HEK293 (cell line): ENCODE measurements around the gene ZNF672.

ENCODE experiments used
- CTCF ChIA-PET: fragments of 350-600 bp; formaldehyde crosslinking; extraction: SDS; loops from one replicate; lab custom pipeline; 2021; ENCODE audit warnings: antibody characterized with exemption; lab: Yijun Ruan, JAX
- POLR2A ChIA-PET: fragments of 300-600 bp; formaldehyde crosslinking; extraction: SDS; loops from one replicate; lab custom pipeline; 2020; ENCODE audit warnings: antibody characterized with exemption, inconsistent platforms; lab: Yijun Ruan, JAX
- H3K27ac ChIP-seq: fragments of 200-500 bp; sonication (Bioruptor generic); 2 replicates; pipeline ENCODE4 v1.5.1; 2014; ENCODE audit warnings: low read depth, low read length, control low read depth, inconsistent platforms; ENCODE audit errors: extremely low read depth
- H3K36me3 ChIP-seq, 2 experiments: fragments of 200-500 bp in 1 of 2; sonication (Bioruptor generic) in 1 of 2; 1 replicate in 1 of 2; 2 replicates in 1 of 2; pipeline ENCODE4 v1.5.1; 2014 to 2017; ENCODE audit warnings: inconsistent platforms in 2 of 2, low read length in 2 of 2; ENCODE audit not compliant: control insufficient read depth in 2 of 2, insufficient read depth in 1 of 2
- H3K4me1 ChIP-seq: fragments of 200-500 bp; sonication (Bioruptor generic); 2 replicates; pipeline ENCODE4 v1.5.1; 2014; ENCODE audit warnings: mild to moderate bottlenecking, low read length, inconsistent platforms; ENCODE audit not compliant: control insufficient read depth, insufficient read depth
- H3K4me3 ChIP-seq: 2 replicates; pipeline ENCODE4 v1.5.1; 2011; ENCODE audit warnings: low read depth, mild to moderate bottlenecking, control low read depth, low read length, moderate library complexity
- H3K9me3 ChIP-seq: fragments of 200-500 bp; sonication (Bioruptor generic); 2 replicates; pipeline ENCODE4 v1.5.1; 2014; ENCODE audit warnings: low read depth, low read length, inconsistent platforms; ENCODE audit not compliant: control insufficient read depth, insufficient read depth
- BCL11A ChIP-seq: fragments of 450-650 bp; formaldehyde crosslinking; IDR thresholded peaks from 2 replicates; pipeline ENCODE4 v1.5.1; 2016; ENCODE audit warnings: low read depth, missing biosample characterization, missing genetic modification characterization
- KLF8 ChIP-seq: fragments of 450-650 bp; formaldehyde crosslinking; IDR thresholded peaks from 2 replicates; pipeline ENCODE4 v1.5.1; 2016; ENCODE audit warnings: missing biosample characterization, missing genetic modification characterization
- WT1 ChIP-seq: fragments of 450-650 bp; formaldehyde crosslinking; IDR thresholded peaks from 2 replicates; pipeline ENCODE4 v1.5.1; 2016; ENCODE audit warnings: missing biosample characterization, missing genetic modification characterization
- ZBTB20 ChIP-seq: fragments of 450-650 bp; formaldehyde crosslinking; IDR thresholded peaks from 2 replicates; pipeline ENCODE4 v1.5.1; 2016; ENCODE audit warnings: missing biosample characterization, missing genetic modification characterization
- ZBTB8A ChIP-seq: fragments of 450-650 bp; formaldehyde crosslinking; IDR thresholded peaks from 2 replicates; pipeline ENCODE4 v1.5.1; 2016; ENCODE audit warnings: missing biosample characterization, missing genetic modification characterization
- ZEB2 ChIP-seq: fragments of 450-650 bp; formaldehyde crosslinking; IDR thresholded peaks from 2 replicates; pipeline ENCODE4 v1.5.1; 2016; ENCODE audit warnings: missing biosample characterization, missing genetic modification characterization
- ZFP69B ChIP-seq: fragments of 450-650 bp; formaldehyde crosslinking; IDR thresholded peaks from 2 replicates; pipeline ENCODE4 v1.5.1; 2016; ENCODE audit warnings: missing biosample characterization, missing genetic modification characterization
- ZNF10 ChIP-seq: fragments of 450-650 bp; formaldehyde crosslinking; IDR thresholded peaks from 2 replicates; pipeline ENCODE4 v1.5.1; 2017; ENCODE audit warnings: missing biosample characterization, missing genetic modification characterization
- ZNF214 ChIP-seq: fragments of 450-650 bp; formaldehyde crosslinking; IDR thresholded peaks from 2 replicates; pipeline ENCODE4 v1.5.1; 2017; ENCODE audit warnings: missing biosample characterization, mild to moderate bottlenecking, missing genetic modification characterization, borderline replicate concordance
- ZNF266 ChIP-seq: fragments of 450-650 bp; formaldehyde crosslinking; IDR thresholded peaks from 2 replicates; pipeline ENCODE4 v1.5.1; 2016; ENCODE audit warnings: missing biosample characterization, missing genetic modification characterization, low read depth
- TF ChIP-seq, protein P1 (sequence below): fragments of 450-650 bp; formaldehyde crosslinking; conservative IDR thresholded peaks from 2 replicates; pipeline ENCODE4 v1.5.1; 2016; ENCODE audit warnings: low read depth, missing biosample characterization, missing genetic modification characterization
- TF ChIP-seq, protein P2 (sequence below): fragments of 450-650 bp; formaldehyde crosslinking; IDR thresholded peaks from 2 replicates; pipeline ENCODE4 v1.5.1; 2016; ENCODE audit warnings: missing biosample characterization, missing genetic modification characterization
- TF ChIP-seq, protein P3 (sequence below): fragments of 450-650 bp; formaldehyde crosslinking; IDR thresholded peaks from 2 replicates; pipeline ENCODE4 v1.5.1; 2016; ENCODE audit warnings: missing biosample characterization, missing genetic modification characterization
- TF ChIP-seq, protein P4 (sequence below): fragments of 450-650 bp; formaldehyde crosslinking; IDR thresholded peaks from 2 replicates; pipeline ENCODE4 v1.5.1; 2016; ENCODE audit warnings: missing biosample characterization, missing genetic modification characterization
- TF ChIP-seq, protein P5 (sequence below): fragments of 450-650 bp; formaldehyde crosslinking; optimal IDR thresholded peaks from 2 replicates; pipeline ENCODE3; 2016; ENCODE audit warnings: missing biosample characterization, mild to moderate bottlenecking, missing genetic modification characterization
- TF ChIP-seq, protein P6 (sequence below): fragments of 450-650 bp; formaldehyde crosslinking; IDR thresholded peaks from 2 replicates; pipeline ENCODE4 v1.5.0; 2017; ENCODE audit warnings: missing biosample characterization, missing genetic modification characterization, borderline replicate concordance
- TF ChIP-seq, protein P7 (sequence below): fragments of 450-650 bp; formaldehyde crosslinking; IDR thresholded peaks from 2 replicates; pipeline ENCODE4 v1.5.1; 2017; ENCODE audit warnings: missing biosample characterization, missing genetic modification characterization

The ZNF672 gene

DNA sequence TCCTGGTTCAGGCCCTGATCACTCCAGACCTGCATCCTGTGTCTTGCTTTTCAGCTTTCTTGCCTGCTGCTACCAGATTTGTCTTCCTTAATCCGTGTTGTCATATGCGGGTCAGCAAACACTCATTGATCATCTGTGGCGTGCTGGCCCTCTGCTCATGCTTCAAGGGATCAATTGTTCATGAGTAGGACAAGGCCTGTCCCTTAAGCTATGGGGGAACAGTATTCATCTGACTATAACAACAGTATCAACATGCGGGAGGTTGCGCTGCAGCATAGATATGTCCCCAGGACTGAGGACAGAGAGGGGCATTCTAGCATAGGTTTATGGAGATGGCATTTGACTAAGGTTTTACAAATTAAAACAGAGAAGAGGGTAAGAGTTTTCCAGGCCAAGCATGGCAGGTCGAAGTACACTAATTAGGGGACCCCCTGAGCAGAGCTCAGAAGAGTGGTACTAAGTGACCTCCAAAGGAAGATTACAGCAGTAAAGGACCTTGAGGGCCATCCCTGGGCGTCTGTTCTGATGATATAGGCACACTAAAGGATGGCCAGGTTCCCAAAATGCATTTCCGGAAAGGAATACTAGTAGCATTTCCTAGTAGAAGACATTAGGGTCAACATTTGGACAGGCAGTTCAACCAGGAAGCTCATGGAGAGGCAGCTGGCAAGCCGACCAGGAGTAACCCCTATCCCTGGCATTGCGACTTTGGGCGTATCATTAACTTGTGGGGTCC, 811 bp upstream of the ZNF672 start (continued):
- TF ChIP-seq BCL11A: no peak
- no peak for TF ChIP-seq ZNF214 (tag by site-specific recombination)
- TF ChIP-seq, protein P1, sequence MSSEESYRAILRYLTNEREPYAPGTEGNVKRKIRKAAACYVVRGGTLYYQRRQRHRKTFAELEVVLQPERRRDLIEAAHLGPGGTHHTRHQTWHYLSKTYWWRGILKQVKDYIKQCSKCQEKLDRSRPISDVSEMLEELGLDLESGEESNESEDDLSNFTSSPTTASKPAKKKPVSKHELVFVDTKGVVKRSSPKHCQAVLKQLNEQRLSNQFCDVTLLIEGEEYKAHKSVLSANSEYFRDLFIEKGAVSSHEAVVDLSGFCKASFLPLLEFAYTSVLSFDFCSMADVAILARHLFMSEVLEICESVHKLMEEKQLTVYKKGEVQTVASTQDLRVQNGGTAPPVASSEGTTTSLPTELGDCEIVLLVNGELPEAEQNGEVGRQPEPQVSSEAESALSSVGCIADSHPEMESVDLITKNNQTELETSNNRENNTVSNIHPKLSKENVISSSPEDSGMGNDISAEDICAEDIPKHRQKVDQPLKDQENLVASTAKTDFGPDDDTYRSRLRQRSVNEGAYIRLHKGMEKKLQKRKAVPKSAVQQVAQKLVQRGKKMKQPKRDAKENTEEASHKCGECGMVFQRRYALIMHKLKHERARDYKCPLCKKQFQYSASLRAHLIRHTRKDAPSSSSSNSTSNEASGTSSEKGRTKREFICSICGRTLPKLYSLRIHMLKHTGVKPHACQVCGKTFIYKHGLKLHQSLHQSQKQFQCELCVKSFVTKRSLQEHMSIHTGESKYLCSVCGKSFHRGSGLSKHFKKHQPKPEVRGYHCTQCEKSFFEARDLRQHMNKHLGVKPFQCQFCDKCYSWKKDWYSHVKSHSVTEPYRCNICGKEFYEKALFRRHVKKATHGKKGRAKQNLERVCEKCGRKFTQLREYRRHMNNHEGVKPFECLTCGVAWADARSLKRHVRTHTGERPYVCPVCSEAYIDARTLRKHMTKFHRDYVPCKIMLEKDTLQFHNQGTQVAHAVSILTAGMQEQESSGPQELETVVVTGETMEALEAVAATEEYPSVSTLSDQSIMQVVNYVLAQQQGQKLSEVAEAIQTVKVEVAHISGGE (tag by site-specific recombination): no peak
- TF ChIP-seq, all 188 proteins: peak for 0

DNA sequence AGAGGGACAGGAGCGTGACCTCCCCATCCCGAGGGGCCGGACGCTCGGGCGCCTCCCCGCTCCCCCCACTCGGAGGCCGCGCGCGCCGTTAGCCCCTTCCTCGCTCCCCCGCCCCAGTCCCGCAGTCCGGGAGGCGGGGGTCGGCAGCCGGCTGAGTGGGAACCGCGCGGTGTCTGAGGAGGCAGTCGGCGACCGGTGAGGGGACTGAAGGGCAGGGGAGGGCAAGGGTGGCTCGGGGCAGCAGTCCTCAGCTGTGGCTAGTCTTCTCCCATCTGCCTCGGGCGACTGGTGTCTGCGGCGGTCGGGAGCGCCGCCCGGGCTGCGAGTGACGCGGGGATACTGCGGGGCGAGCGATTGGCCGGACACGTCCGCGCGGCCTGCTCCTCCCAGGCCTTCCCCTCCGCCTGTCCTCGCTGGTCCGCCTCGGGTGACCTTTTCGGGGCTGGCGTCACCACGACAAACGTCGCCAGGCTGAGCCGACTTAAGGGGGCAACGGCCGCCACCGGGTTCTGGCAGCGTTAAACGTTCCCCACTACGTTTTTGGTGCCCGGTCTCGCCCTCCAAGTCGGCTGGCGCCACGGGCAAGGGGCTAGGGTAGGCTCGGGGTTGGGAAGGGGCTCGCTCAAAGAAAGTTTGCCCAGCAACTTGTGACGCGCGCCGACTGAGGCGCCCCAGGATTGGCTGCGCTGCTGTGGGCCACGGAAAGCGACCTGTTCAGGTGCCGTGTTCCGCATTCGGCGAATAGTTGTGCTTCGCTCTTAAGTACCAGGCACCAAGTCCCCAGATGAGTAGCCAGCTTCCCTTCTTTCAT, 538 bp downstream of the ZNF672 start:
- Histone ChIP-seq H3K4me3 (peak overlapping the region; percentile 59), H3K9me3 (no peaks in the 10 kb centered on the region), H3K27ac (peak overlapping the region; percentile 73), H3K4me1 (no peaks in the 10 kb centered on the region), H3K36me3 (peaks cover 0 to 13% of the 10 kb centered on the region in 2 experiments; a peak in 1 of 3 replicates)
- ChIA-PET POLR2A (interaction anchor here (0.7 to 2.4 kb wide), 6 partner anchors 11 to 67 kb away, joined by 3 to 19 read pairs (median 4); partner anchors contain the start of genes PGBD2, SH3BP5L and ZNF692), CTCF (no interaction called here)
- TF ChIP-seq ZBTB20 (tag by site-specific recombination) (peak; percentile 54; the same call in 1 of the 2 replicates), ZNF10 (tag by site-specific recombination) (peak; percentile 86), KLF8 (tag by site-specific recombination) (peak; percentile 24; the same call in 1 of the 2 replicates), ZBTB8A (peak; percentile 70), ZNF266 (tag by site-specific recombination) (no peak), ZEB2 (tag by site-specific recombination) (0 out of 2 replicates have a peak, but pooled peaks have one; percentile 18), WT1 (tag by site-specific recombination) (no peak), ZFP69B (peak; percentile 87)
- TF ChIP-seq, protein P2, sequence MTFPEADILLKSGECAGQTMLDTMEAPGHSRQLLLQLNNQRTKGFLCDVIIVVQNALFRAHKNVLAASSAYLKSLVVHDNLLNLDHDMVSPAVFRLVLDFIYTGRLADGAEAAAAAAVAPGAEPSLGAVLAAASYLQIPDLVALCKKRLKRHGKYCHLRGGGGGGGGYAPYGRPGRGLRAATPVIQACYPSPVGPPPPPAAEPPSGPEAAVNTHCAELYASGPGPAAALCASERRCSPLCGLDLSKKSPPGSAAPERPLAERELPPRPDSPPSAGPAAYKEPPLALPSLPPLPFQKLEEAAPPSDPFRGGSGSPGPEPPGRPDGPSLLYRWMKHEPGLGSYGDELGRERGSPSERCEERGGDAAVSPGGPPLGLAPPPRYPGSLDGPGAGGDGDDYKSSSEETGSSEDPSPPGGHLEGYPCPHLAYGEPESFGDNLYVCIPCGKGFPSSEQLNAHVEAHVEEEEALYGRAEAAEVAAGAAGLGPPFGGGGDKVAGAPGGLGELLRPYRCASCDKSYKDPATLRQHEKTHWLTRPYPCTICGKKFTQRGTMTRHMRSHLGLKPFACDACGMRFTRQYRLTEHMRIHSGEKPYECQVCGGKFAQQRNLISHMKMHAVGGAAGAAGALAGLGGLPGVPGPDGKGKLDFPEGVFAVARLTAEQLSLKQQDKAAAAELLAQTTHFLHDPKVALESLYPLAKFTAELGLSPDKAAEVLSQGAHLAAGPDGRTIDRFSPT (tag by site-specific recombination): peak; percentile 36; the same call in 1 of the 2 replicates
- TF ChIP-seq, protein P3, sequence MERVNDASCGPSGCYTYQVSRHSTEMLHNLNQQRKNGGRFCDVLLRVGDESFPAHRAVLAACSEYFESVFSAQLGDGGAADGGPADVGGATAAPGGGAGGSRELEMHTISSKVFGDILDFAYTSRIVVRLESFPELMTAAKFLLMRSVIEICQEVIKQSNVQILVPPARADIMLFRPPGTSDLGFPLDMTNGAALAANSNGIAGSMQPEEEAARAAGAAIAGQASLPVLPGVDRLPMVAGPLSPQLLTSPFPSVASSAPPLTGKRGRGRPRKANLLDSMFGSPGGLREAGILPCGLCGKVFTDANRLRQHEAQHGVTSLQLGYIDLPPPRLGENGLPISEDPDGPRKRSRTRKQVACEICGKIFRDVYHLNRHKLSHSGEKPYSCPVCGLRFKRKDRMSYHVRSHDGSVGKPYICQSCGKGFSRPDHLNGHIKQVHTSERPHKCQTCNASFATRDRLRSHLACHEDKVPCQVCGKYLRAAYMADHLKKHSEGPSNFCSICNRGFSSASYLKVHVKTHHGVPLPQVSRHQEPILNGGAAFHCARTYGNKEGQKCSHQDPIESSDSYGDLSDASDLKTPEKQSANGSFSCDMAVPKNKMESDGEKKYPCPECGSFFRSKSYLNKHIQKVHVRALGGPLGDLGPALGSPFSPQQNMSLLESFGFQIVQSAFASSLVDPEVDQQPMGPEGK: 0 out of 2 replicates have a peak, but pooled peaks have one; percentile 52
- TF ChIP-seq, protein P4, sequence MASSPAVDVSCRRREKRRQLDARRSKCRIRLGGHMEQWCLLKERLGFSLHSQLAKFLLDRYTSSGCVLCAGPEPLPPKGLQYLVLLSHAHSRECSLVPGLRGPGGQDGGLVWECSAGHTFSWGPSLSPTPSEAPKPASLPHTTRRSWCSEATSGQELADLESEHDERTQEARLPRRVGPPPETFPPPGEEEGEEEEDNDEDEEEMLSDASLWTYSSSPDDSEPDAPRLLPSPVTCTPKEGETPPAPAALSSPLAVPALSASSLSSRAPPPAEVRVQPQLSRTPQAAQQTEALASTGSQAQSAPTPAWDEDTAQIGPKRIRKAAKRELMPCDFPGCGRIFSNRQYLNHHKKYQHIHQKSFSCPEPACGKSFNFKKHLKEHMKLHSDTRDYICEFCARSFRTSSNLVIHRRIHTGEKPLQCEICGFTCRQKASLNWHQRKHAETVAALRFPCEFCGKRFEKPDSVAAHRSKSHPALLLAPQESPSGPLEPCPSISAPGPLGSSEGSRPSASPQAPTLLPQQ: peak; percentile 96
- TF ChIP-seq, protein P5, sequence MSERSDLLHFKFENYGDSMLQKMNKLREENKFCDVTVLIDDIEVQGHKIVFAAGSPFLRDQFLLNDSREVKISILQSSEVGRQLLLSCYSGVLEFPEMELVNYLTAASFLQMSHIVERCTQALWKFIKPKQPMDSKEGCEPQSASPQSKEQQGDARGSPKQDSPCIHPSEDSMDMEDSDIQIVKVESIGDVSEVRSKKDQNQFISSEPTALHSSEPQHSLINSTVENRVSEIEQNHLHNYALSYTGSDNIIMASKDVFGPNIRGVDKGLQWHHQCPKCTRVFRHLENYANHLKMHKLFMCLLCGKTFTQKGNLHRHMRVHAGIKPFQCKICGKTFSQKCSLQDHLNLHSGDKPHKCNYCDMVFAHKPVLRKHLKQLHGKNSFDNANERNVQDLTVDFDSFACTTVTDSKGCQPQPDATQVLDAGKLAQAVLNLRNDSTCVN: peak; percentile 73
- TF ChIP-seq, protein P6, sequence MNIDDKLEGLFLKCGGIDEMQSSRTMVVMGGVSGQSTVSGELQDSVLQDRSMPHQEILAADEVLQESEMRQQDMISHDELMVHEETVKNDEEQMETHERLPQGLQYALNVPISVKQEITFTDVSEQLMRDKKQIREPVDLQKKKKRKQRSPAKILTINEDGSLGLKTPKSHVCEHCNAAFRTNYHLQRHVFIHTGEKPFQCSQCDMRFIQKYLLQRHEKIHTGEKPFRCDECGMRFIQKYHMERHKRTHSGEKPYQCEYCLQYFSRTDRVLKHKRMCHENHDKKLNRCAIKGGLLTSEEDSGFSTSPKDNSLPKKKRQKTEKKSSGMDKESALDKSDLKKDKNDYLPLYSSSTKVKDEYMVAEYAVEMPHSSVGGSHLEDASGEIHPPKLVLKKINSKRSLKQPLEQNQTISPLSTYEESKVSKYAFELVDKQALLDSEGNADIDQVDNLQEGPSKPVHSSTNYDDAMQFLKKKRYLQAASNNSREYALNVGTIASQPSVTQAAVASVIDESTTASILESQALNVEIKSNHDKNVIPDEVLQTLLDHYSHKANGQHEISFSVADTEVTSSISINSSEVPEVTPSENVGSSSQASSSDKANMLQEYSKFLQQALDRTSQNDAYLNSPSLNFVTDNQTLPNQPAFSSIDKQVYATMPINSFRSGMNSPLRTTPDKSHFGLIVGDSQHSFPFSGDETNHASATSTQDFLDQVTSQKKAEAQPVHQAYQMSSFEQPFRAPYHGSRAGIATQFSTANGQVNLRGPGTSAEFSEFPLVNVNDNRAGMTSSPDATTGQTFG (tag by site-specific recombination): no peak
- TF ChIP-seq, protein P7, sequence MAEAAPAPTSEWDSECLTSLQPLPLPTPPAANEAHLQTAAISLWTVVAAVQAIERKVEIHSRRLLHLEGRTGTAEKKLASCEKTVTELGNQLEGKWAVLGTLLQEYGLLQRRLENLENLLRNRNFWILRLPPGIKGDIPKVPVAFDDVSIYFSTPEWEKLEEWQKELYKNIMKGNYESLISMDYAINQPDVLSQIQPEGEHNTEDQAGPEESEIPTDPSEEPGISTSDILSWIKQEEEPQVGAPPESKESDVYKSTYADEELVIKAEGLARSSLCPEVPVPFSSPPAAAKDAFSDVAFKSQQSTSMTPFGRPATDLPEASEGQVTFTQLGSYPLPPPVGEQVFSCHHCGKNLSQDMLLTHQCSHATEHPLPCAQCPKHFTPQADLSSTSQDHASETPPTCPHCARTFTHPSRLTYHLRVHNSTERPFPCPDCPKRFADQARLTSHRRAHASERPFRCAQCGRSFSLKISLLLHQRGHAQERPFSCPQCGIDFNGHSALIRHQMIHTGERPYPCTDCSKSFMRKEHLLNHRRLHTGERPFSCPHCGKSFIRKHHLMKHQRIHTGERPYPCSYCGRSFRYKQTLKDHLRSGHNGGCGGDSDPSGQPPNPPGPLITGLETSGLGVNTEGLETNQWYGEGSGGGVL: 0 out of 2 replicates have a peak, but pooled peaks have one; percentile 11
